D721Med (cell line): ENCODE data around the gene NEU4.

ENCODE experiments used
- DNase-seq: peaks from one replicate; pipeline ENCODE4 v3.0.0; 2011; ENCODE audit warnings: low spot score; ENCODE audit not compliant: insufficient read length
- FAIRE-seq: peaks from 2 replicates; lab custom pipeline; 2011; peaks lifted over from hg19 to GRCh38; lab: Jason Lieb, UNC
- TF ChIP-seq, protein P1 (sequence below): IDR thresholded peaks from 2 replicates; pipeline ENCODE4 v1.5.1; 2012; ENCODE audit warnings: mild to moderate bottlenecking, control low read depth; ENCODE audit not compliant: insufficient read depth; ENCODE audit errors: missing control alignments

The NEU4 gene

DNA sequence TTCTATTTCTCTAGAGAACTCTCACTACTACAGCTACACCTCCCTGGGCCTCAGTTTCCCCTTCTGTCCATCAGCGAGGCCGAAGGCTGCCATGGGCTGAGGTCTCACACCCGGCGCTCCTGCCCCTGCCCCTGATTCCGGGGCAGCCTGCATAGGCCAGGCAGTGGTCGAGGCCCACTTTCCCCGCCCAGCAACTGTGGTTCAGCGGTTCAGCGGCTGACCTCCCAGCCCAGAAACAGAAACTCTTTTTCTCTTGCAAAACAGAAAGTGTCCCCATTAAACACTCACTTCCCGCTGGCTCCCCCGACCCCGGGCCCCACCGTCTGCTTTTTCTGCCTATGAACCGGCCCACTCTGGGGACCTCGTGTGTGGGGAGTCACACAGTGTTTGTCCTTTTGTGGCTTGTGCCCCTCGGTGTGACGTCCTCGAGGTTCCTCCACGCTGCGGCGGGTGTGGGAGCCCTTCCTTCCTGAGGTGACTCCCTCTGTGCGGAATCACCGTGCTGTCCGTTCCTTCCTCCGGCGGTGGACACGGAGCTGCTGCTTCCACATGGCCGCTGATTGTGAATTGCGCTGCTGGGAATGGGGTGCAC is 33.7 kb downstream of the NEU4 start:
- FAIRE-seq (no peak), DNase-seq (no peak)
- TF ChIP-seq, protein P1, sequence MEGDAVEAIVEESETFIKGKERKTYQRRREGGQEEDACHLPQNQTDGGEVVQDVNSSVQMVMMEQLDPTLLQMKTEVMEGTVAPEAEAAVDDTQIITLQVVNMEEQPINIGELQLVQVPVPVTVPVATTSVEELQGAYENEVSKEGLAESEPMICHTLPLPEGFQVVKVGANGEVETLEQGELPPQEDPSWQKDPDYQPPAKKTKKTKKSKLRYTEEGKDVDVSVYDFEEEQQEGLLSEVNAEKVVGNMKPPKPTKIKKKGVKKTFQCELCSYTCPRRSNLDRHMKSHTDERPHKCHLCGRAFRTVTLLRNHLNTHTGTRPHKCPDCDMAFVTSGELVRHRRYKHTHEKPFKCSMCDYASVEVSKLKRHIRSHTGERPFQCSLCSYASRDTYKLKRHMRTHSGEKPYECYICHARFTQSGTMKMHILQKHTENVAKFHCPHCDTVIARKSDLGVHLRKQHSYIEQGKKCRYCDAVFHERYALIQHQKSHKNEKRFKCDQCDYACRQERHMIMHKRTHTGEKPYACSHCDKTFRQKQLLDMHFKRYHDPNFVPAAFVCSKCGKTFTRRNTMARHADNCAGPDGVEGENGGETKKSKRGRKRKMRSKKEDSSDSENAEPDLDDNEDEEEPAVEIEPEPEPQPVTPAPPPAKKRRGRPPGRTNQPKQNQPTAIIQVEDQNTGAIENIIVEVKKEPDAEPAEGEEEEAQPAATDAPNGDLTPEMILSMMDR = no peak

DNA sequence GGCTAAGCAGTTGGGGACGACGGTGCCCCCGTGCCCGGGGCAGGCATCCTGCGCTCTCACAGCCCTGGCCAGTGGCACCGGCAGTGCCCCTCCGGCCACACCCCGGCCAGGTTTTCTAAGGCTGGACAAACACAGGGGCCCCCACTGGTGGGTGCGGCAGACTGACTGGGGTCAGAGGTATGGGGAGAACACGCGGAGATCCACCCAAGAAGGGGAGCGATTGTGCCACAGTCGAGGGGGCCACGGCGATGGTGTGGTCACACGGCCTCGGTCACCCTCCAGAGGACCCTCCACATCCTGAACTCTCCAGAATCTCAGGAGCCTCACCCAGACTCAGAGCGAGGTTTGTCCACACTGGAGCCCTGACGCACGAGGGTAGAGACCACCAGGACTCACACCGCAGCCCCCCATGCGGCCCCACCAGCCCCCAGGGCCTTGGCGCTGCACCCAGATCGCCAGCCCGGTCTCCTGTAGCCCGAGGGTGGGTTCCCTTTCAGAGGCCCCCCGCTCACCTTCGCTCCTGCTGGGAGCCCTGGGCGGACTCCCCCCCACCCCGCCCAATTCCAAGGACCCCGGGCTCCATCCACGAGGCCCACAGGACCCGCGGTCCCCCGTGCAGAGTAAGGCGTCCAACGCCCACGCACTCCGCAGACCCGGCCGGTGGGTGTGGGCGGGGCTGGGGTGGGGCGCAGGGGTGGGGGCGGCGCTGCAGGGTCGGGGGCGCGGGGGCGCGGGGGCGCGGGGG is 34.5 kb downstream of the NEU4 start:
- no peak for FAIRE-seq

DNA sequence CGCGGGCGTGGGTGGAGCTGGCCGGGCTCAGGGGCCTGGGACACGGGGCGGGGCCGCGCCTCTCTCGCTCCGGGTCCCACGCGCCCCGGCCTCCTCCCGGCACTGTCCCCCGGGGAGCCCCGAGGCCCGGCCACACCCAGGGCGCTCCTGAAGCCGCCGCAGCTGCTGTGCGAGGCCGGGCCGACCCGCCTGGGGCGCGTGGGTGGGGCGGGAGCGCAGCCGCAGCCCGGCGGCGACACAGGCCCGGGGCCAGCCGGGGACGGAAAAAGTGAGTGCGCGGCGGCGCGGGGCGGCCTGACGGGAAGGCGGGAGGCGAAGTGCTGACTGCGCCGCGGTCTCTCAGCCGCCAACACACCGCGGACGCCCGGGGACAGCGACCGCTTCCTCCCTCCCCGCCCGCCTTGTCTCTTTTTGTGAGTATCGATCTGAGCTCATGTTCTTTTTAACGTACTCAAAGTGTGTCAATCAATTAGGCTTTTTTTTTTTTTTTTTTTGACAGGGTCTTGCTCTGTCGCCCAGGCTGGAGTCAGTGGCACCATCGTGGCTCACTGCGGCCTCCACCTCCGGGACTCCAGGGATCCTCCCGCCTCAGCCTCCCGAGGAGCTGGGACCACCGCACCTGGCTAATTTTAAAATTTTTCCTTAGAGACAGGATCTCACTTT is 35.2 kb downstream of the NEU4 start:
- FAIRE-seq (no peak), DNase-seq (no peak)
- TF ChIP-seq, protein P1 = no peak

More for the DNA sequence above, 34.5 kb downstream of the NEU4 start:
- TF ChIP-seq, protein P1 = no peak
- DNase-seq = no peak

DNA sequence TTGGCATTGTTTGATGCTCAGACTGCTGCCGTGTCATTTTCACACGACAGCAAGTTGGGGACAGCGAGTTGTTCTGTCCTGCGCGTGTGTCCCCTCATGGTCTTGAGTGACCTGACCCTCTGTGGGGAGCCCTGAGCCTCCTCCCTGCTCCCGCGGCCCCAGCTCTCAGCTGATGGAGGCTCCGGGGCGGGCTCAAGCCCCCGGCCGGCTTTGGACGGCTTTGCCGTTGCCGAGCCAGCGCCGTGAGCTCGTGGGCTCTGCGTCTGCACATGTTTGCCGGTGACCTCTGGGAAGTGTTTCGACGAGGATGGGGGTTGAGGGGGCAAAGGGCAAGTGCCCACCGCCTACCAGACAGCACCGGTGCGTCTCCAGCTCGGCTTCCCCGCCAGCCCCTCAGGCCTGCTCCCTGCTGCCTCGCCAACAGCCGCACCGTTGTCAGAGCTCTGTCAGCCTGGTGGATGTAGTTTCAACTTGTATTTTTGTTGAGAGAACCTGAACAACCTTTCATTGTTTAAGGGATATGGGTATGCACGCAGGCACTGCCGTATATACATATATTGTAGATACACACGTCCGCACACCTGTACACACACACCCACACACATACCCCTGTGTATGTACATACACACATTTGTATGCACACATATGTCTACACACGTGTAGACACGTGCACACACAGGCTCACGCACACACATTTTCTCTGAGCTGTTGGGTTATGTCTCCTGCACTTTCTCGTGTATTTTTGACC is 36.0 kb downstream of the NEU4 start:
- FAIRE-seq (no peak), DNase-seq (no peak)
- TF ChIP-seq, protein P1 = no peak

DNA sequence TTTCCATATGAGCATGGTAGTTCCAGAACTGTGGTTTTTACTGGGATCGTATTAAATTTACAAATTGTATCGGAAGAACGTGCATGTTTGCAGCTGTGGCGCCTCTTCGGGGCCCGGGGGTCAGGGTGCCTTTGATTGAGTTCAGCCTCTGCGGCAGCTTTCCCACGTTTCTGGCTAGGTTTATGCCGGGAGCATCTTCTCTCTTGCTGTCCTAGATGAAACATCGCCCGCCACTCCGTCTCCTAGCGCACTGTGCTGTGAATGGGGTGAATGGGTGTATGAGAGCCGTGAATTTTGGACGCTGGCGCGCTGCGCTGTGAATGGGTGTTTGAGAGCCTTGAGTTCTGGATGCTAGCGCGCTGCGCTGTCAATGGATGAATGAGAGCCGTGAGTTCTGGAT is 37.4 kb downstream of the NEU4 start:
- TF ChIP-seq, protein P1 = no peak
- no peak for FAIRE-seq
- no peak for DNase-seq

DNA sequence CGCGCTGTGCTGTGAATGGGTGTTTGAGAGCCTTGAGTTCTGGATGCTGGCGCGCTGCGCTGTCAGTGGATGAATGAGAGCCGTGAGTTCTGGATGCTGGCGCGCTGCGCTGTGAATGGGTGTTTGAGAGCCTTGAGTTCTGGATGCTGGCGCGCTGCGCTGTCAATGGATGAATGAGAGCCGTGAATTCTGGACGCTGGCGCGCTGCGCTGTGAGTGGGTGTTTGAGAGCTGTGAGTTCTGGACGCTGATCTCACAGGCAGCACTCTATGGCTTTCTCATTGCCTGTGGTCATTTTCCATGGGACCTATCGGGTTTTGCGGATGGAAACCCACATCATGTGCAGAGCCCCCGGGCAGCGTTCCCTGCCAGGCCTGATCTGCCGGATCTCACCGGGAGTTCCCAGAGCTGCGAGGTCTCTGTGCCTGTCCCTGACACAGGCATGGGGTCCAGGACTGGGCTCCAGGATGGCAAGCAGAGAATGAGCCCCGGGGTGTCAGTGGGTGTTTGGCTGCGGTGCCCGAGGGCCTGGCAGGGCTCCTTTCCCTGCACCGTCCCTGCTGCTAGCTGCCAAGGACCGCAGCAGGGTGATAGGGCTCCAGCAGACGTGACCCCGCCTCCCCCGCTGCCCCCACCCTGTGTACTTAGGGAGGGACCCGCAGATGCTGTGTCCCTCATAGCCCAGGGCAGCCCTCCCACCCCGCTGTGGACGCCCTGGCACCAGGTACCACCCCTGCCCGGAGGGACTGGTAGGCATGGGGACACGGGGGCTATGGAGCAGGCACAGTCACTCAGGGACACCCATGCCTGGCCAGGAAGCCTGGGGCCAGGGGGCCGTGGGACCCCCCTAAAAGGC is 40.0 kb downstream of the NEU4 start:
- FAIRE-seq (no peak), DNase-seq (no peak)
- TF ChIP-seq, protein P1 = no peak
